Hepatocyte (in vitro differentiated cells): ENCODE data around the gene PCCB. TPM values are rescaled to one million over a fixed set of nuclear protein-coding genes. Genes with fewer than 3 reads are reported as not detected.

ENCODE experiments used
- DNase-seq: peaks from one replicate; pipeline ENCODE4 v3.0.0-alpha.2; 2016; ENCODE audit warnings: low spot score
- H2AFZ ChIP-seq: fragments of 200-600 bp; sonication (generic); 2 replicates; pipeline ENCODE4 v1.6.0; 2016; ENCODE audit warnings: antibody characterized with exemption, mild to moderate bottlenecking
- H3K27ac ChIP-seq: fragments of 200-600 bp; sonication (generic); 2 replicates; pipeline ENCODE4 v1.5.1; 2016; ENCODE audit warnings: mild to moderate bottlenecking
- H3K27me3 ChIP-seq: fragments of 200-600 bp; sonication (generic); 2 replicates; pipeline ENCODE4 v1.6.1; 2016
- H3K36me3 ChIP-seq: fragments of 200-600 bp; sonication (generic); replicated peaks from 2 replicates; pipeline ENCODE4 v1.5.1; 2016; ENCODE audit warnings: low read depth; ENCODE audit not compliant: insufficient read depth
- H3K4me1 ChIP-seq: fragments of 200-600 bp; sonication (generic); 2 replicates; pipeline ENCODE4 v1.5.1; 2016; ENCODE audit warnings: mild to moderate bottlenecking, moderate library complexity; ENCODE audit not compliant: insufficient read depth
- H3K4me2 ChIP-seq: fragments of 200-600 bp; sonication (generic); 2 replicates; pipeline ENCODE4 v1.6.0; 2016
- H3K4me3 ChIP-seq: fragments of 200-600 bp; sonication (generic); 2 replicates; pipeline ENCODE4 v1.5.1; 2016; ENCODE audit warnings: mild to moderate bottlenecking
- H3K79me2 ChIP-seq: fragments of 200-600 bp; sonication (generic); 2 replicates; pipeline ENCODE4 v1.6.0; 2017; ENCODE audit warnings: mild to moderate bottlenecking
- H3K9me2 ChIP-seq: fragments of 200-600 bp; sonication (generic); replicated peaks from 2 replicates; pipeline ENCODE4 v1.6.0; 2017; ENCODE audit warnings: mild to moderate bottlenecking; ENCODE audit not compliant: insufficient read depth
- H3K9me3 ChIP-seq: fragments of 200-600 bp; sonication (generic); 2 replicates; pipeline ENCODE4 v1.5.1; 2016; ENCODE audit warnings: low read depth, mild to moderate bottlenecking
- H4K20me1 ChIP-seq: fragments of 200-600 bp; sonication (generic); 2 replicates; pipeline ENCODE4 v1.6.0; 2016; ENCODE audit warnings: mild to moderate bottlenecking; ENCODE audit not compliant: insufficient read depth, poor library complexity, severe bottlenecking
- CTCF ChIP-seq: fragments of 200-600 bp; sonication (generic); IDR thresholded peaks from 2 replicates; pipeline ENCODE4 v1.5.1; 2016; ENCODE audit warnings: antibody characterized with exemption, mild to moderate bottlenecking; ENCODE audit not compliant: poor library complexity
- EZH2 ChIP-seq: fragments of 200-600 bp; sonication (generic); IDR thresholded peaks from 2 replicates; pipeline ENCODE4 v1.6.1; 2016; ENCODE audit warnings: antibody characterized with exemption, mild to moderate bottlenecking, borderline replicate concordance
- EZH2phosphoT487 ChIP-seq: fragments of 200-600 bp; sonication (generic); IDR thresholded peaks from one replicate; pipeline ENCODE4 v1.6.1; 2018; ENCODE audit warnings: antibody characterized with exemption, mild to moderate bottlenecking, low read depth, moderate library complexity; ENCODE audit not compliant: unreplicated experiment, severe bottlenecking
- WGBS: methylation state at CpG from one replicate; pipeline ENCODE4 v1.1.6; 2016; ENCODE audit warnings: low lambda C conversion rate; ENCODE audit errors: missing lambda C conversion rate; 5-methylcytosine and 5-hydroxymethylcytosine counted together
- polyA plus RNA-seq: library from polyadenylated mRNA; unstranded; fragments of >200 nt; fragmentation: Nextera tagmentation; extraction: Ambion mirVana; gene quantifications from 2 replicates; pipeline ENCODE4 v1.2.1, GENCODE V29; 2016
- total RNA-seq: library from RNA; depleted of rRNA; stranded (reverse); fragments of >200 nt; gene quantifications from 2 replicates; pipeline ENCODE4 v1.2.3, GENCODE V29; 2014

Gene PCCB
- total and polyA plus RNA-seq, 2 experiments from 2014 or later, result 32.0 to 52.7 TPM

- Histone ChIP-seq H3K36me3 (no peaks in the 10 kb centered on the region), H3K27me3 (no peaks in the 10 kb centered on the region), H3K4me1 (peaks cover 17% of the 10 kb centered on the region), H3K79me2 (no peaks in the 10 kb centered on the region), H3K27ac (no peak overlapping the region), H3K4me2 (no peak overlapping the region), H2AFZ (no peak overlapping the region), H4K20me1 (no peaks in the 10 kb centered on the region), H3K9me2 (no peaks in the 10 kb centered on the region), H3K9me3 (no peaks in the 10 kb centered on the region), H3K4me3 (no peak overlapping the region)
- DNase-seq, result no peak
- 78% methylated on average over 2 of the region's 2 CpGs for WGBS
- TF ChIP-seq EZH2, result no peak
- no peak for TF ChIP-seq EZH2phosphoT487
- TF ChIP-seq CTCF, result no peak
These were observed 14.0 kb upstream of the PCCB start for GRCh38 chr3:136236109-136236508.

- Histone ChIP-seq H3K27ac (no peak overlapping the region), H3K9me2 (no peaks in the 10 kb centered on the region), H2AFZ (no peak overlapping the region), H3K4me1 (peaks cover 17% of the 10 kb centered on the region), H3K4me2 (no peak overlapping the region), H4K20me1 (no peaks in the 10 kb centered on the region), H3K36me3 (no peaks in the 10 kb centered on the region), H3K4me3 (no peak overlapping the region), H3K9me3 (no peaks in the 10 kb centered on the region), H3K79me2 (no peaks in the 10 kb centered on the region), H3K27me3 (no peaks in the 10 kb centered on the region)
- WGBS, result 79% methylated on average over 1 of the region's 1 CpG
- TF ChIP-seq CTCF, result no peak
- TF ChIP-seq EZH2phosphoT487, result no peak
- no peak for TF ChIP-seq EZH2
- DNase-seq, result no peak
These were observed 13.0 kb upstream of the PCCB start for GRCh38 chr3:136237103-136237502.

GRCh38 chr3:136237961-136238649 is 12.0 kb upstream of the PCCB start:
- DNase-seq, result no peak
- Histone ChIP-seq H3K79me2 (no peaks in the 10 kb centered on the region), H3K9me3 (no peaks in the 10 kb centered on the region), H3K27ac (peak overlapping the region; percentile 9), H3K4me1 (peaks cover 17% of the 10 kb centered on the region), H3K36me3 (no peaks in the 10 kb centered on the region), H3K9me2 (no peaks in the 10 kb centered on the region), H4K20me1 (no peaks in the 10 kb centered on the region), H3K4me3 (no peak overlapping the region), H3K4me2 (no peak overlapping the region), H2AFZ (no peak overlapping the region), H3K27me3 (no peaks in the 10 kb centered on the region)
- no peak for TF ChIP-seq EZH2phosphoT487
- no peak for TF ChIP-seq CTCF
- no peak for TF ChIP-seq EZH2
- 67% methylated on average over 4 of the region's 4 CpGs for WGBS
